H54 (cell line): ENCODE measurements around the gene PDE5A.

Source experiments
- DNase-seq: peaks from one replicate; pipeline ENCODE4 v3.0.0; 2011; ENCODE audit warnings: low spot score, mixed read lengths; ENCODE audit not compliant: insufficient read length
- FAIRE-seq: peaks from 3 replicates; lab custom pipeline; 2011; peaks lifted over from hg19 to GRCh38; lab: Jason Lieb, UNC
- POLR2A ChIP-seq: IDR thresholded peaks from 2 replicates; pipeline ENCODE4 v1.6.1; 2011; ENCODE audit warnings: low read depth, mild to moderate bottlenecking, low read length

PDE5A gene

DNA sequence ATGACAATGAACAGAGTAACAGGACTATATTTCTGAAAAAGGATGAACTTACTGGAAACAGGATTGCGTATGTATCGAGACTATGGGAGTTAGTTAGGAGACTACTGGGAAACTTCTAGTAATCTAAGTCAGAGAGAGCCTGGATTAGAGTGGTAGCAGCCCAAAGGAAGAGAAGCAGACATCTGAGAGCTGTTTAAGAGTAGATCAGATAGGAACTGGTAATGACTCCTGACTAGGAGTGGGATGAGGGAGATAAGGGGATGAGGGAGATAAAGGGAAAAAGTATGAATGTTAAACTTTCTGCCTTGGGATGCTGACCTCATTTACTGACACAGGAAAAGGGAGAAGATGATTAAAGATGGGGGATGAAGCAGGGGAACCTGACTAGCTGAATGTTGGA lies 116.2 kb downstream of the PDE5A start:
- TF ChIP-seq POLR2A = no peak
- FAIRE-seq (no peak), DNase-seq (no peak)

GRCh38 chr4:119510395-119511149 lies 118.0 kb downstream of the PDE5A start:
- FAIRE-seq = no peak
- DNase-seq = no peak
- no peak for TF ChIP-seq POLR2A

DNA sequence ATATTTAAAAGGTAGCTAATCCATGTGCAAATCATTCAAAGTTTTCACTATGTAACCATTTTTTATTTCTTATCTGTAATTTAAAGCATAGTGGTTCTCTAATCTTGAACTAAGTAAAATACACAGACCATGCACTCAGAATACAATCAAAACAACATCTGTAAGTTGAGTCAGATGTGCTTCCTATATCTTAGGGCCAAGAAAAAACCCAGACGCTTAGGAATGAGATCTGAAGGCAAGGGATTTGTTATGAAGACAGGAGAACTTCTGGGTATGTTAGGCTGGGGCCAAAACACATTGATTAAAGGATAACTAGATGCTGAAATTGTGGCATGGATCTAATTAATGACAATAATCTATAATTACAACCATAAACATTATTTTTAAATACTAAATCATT lies 120.3 kb downstream of the PDE5A start:
- FAIRE-seq (no peak), DNase-seq (no peak)
- no peak for TF ChIP-seq POLR2A

DNA sequence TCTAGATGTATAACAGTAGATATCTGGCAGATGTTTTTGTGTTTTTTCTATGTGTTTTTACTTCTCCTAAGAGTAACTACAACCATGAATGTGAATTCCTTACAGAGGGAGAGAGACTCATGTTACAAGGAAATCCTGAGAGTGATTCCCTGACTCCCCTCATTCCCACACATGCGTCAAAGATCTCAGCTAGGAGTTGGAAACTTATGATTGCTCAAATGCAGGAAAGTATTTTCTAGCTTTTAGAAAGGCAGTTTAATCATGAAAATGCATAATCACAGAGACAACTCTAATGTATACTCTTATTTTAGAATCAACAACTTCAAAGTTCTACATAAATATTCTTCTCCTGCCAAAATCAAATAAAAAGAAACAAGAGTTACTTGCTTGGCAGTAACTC lies 121.8 kb downstream of the PDE5A start:
- no peak for TF ChIP-seq POLR2A
- FAIRE-seq = no peak
- no peak for DNase-seq

GRCh38 chr4:119504616-119505015 lies 124.0 kb downstream of the PDE5A start:
- TF ChIP-seq POLR2A = no peak
- no peak for DNase-seq
- no peak for FAIRE-seq

- FAIRE-seq (no peak), DNase-seq (no peak)
- no peak for TF ChIP-seq POLR2A
Observed at GRCh38 chr4:119501740-119502139, 126.9 kb downstream of the PDE5A start.

DNA sequence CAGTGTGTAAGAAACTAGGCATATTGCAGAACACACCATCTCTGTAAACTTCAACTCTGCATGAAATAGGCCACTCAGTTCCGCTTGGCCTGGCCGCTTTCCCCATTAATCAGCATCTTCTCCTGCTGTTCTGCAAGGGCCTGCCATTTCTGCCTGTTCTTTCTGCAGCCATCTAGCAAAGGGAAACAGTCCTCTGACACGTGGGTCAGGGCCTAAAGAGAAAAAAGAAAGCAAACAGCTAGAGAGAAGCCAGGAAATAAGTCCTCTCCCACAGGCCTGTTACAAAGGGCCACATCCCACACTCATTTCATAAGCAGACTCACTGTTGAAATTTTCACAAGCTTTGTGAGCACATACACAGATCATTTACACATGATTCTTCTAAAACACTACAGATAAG lies 130.1 kb downstream of the PDE5A start:
- FAIRE-seq = no peak
- DNase-seq = no peak
- no peak for TF ChIP-seq POLR2A

- no peak for TF ChIP-seq POLR2A
- DNase-seq = no peak
- no peak for FAIRE-seq
Observed at GRCh38 chr4:119493886-119494285, 134.7 kb downstream of the PDE5A start.

DNA sequence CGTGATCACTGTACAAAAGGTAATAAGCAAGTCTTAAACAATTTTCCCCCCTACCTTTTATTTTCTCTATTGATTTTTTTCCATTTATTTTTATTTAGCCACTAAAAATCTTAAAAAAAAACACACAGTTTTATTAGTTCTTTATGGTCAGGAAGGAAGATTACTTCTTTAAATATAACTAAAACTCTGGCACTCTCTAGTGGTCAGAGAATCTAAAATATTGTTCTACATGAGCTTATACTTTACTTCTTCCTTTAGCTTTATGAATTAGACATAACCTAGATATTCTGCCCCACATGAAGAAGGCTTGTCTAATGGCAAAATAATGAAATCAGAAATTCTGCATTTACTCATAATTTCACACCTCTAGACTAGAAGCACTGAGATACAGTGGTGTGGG lies 135.2 kb downstream of the PDE5A start:
- no peak for DNase-seq
- no peak for TF ChIP-seq POLR2A
- no peak for FAIRE-seq

- FAIRE-seq (no peak), DNase-seq (no peak)
- TF ChIP-seq POLR2A = no peak
Observed at GRCh38 chr4:119490335-119490734, 138.3 kb downstream of the PDE5A start.

- FAIRE-seq (no peak), DNase-seq (no peak)
- no peak for TF ChIP-seq POLR2A
Observed at GRCh38 chr4:119489305-119489704, 139.3 kb downstream of the PDE5A start.

GRCh38 chr4:119480331-119480730 lies 148.3 kb downstream of the PDE5A start:
- FAIRE-seq (no peak), DNase-seq (no peak)
- no peak for TF ChIP-seq POLR2A

DNA sequence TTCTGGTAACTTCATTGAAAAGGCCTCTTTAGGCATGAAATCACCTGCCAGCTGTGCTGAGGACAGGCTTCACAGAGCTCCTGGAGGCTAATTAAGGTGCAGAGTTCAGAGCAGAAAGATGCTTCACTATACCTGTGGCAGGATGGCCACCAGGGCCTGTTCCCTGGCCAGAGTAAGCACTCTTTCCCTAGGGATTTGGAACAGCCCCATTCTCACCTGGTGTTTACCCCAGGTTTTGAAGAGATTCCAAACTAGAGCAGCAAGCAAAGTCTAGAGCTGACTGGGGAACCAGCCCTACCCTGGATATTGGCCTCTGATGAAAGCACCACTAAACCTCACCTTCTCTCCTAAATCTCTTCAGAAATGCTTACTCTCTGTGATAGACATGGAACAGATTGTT lies 148.8 kb downstream of the PDE5A start:
- DNase-seq (no peak), FAIRE-seq (no peak)
- TF ChIP-seq POLR2A = no peak

- FAIRE-seq (no peak), DNase-seq (no peak)
- TF ChIP-seq POLR2A = no peak
Observed at GRCh38 chr4:119479180-119479808, 149.3 kb downstream of the PDE5A start.
